ENCODE results near the gene TASOR2.

GRCh38 chr10:5698062-5698461 is 13.4 kb downstream of the TASOR2 start:
- TF ChIP-seq POLR2A (IDR thresholded peaks at IDR 0.05; ENCODE audit: low read depth, low read length) (no peak), PAX5 (IDR thresholded peaks at IDR 0.05; ENCODE audit: insufficient read depth, low read length, severe bottlenecking) (no peak), TAF1 (IDR thresholded peaks at IDR 0.05; ENCODE audit: low read depth, low read length) (no peak), POLR2AphosphoS5 (IDR thresholded peaks at IDR 0.05; ENCODE audit: low read depth, low read length) (no peak), SPI1 (IDR thresholded peaks at IDR 0.05; ENCODE audit: low read depth, low read length) (no peak)
